DND-41 (cell line): Measurements from ENCODE around the gene TOE1.

Experiments used
- ATAC-seq: fragments of 200-7000 bp; cut with Tn5 transposase; 3 replicates; pipeline ENCODE4 v1.9.1; 2021; ENCODE audit warnings: low read depth; ENCODE audit not compliant: insufficient read depth
- DNase-seq: peaks from one replicate; pipeline ENCODE4 v3.0.0-alpha.2; 2020
- H2AFZ ChIP-seq: 2 replicates; pipeline ENCODE4 v1.6.0; 2012; ENCODE audit warnings: low read depth, low read length
- H3K27ac ChIP-seq: 2 replicates; pipeline ENCODE4 v1.5.1; 2012; ENCODE audit warnings: low read length, inconsistent platforms
- H3K27me3 ChIP-seq: fragments of 200-600 bp; sonication (generic); 2 replicates; pipeline ENCODE4 v1.6.0; 2012; ENCODE audit warnings: low read length, mild to moderate bottlenecking, inconsistent platforms; ENCODE audit not compliant: insufficient read depth, poor library complexity
- H3K36me3 ChIP-seq: 2 replicates; pipeline ENCODE4 v1.5.1; 2012; ENCODE audit warnings: low read length, inconsistent platforms; ENCODE audit not compliant: insufficient read depth
- H3K4me1 ChIP-seq: 2 replicates; pipeline ENCODE4 v1.5.1; 2012; ENCODE audit warnings: mild to moderate bottlenecking, low read length; ENCODE audit not compliant: insufficient read depth
- H3K4me2 ChIP-seq: 2 replicates; pipeline ENCODE4 v1.6.0; 2012; ENCODE audit warnings: mild to moderate bottlenecking, moderate library complexity, low read length, inconsistent platforms; ENCODE audit not compliant: insufficient read depth
- H3K4me3 ChIP-seq, 2 experiments: fragments of 200-600 bp in 1 of 2; shearing (Covaris generic) in 1 of 2; 2 replicates each; pipeline ENCODE4 v1.5.1; 2012 to 2016; ENCODE audit warnings: inconsistent platforms in 2 of 2, low read length in 2 of 2, mild to moderate bottlenecking in 2 of 2, low read depth in 1 of 2, moderate library complexity in 1 of 2
- H3K79me2 ChIP-seq: 2 replicates; pipeline ENCODE4 v1.6.0; 2012; ENCODE audit warnings: low read length, inconsistent platforms; ENCODE audit not compliant: insufficient read depth
- H3K9ac ChIP-seq: 2 replicates; pipeline ENCODE4 v1.6.0; 2012; ENCODE audit warnings: low read depth, mild to moderate bottlenecking, inconsistent platforms, low read length, moderate library complexity
- H3K9me3 ChIP-seq: 2 replicates; pipeline ENCODE4 v1.5.1; 2012; ENCODE audit warnings: low read length, moderate library complexity, mild to moderate bottlenecking, inconsistent platforms; ENCODE audit not compliant: insufficient read depth, severe bottlenecking
- H4K20me1 ChIP-seq: 2 replicates; pipeline ENCODE4 v1.6.0; 2012; ENCODE audit warnings: low read length; ENCODE audit not compliant: insufficient read depth
- EZH2 ChIP-seq: IDR thresholded peaks from 3 replicates; pipeline ENCODE4 v1.6.1; 2012; ENCODE audit warnings: borderline replicate concordance, low read depth, mild to moderate bottlenecking, moderate library complexity, low read length, inconsistent platforms; ENCODE audit not compliant: severe bottlenecking
- TF ChIP-seq, protein P1 (sequence below): IDR thresholded peaks from 2 replicates; pipeline ENCODE4 v1.5.1; 2012; ENCODE audit warnings: borderline replicate concordance, low read length, moderate library complexity, mild to moderate bottlenecking; ENCODE audit not compliant: poor library complexity, severe bottlenecking; ENCODE audit errors: extremely low read depth

TOE1 gene

DNA sequence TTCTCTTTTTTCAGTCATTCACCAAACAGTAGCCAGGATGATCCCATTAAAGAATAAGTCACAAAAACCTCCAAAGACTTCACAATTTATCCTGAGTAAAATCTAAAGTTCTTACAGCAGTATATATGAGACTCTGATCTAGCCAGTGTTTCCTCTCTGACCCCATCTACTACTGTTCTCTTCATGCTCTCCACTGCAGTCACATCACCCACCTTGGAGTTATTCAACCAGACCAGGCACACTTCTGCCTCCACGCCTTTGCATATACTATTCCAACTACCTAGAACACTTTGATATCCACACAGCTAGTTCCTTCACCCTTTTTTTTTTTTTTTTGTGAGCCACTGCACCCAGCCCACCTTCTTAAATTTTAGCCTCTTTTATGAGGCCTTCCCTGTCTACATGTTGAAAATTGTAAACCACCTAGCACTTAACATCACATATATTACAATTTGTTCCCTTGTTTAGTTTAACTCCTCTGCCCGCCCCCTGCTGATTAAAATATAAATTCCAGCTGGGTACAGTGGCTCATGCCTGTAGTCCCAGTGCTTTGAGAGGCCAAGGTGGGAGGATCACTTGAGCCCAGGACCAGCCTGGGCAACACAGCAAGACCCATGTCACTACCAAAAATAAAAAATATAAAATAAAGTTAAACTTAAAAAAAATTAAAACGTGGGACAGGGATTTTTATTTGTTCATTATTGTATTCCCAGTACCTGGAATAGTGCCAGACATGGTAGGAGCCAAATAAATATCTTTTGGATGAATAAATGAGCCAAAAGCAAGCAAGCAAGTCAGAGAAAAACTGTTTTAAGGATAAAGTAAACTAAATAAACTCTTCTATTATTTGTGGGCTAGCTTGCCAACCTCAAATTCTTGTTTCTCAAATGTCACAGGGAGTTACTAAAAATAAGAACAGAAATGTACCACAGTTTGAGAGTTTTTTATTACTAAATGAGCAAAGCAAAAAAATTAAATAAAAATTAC, 35.4 kb downstream of the TOE1 start:
- Histone ChIP-seq H3K36me3 (no peaks in the 10 kb centered on the region), H3K4me1 (no peaks in the 10 kb centered on the region), H3K4me2 (no peak overlapping the region), H3K9me3 (no peaks in the 10 kb centered on the region), H3K27ac (no peak overlapping the region), H3K4me3 (no peak overlapping the region), H3K9ac (no peak overlapping the region), H3K79me2 (no peaks in the 10 kb centered on the region), H4K20me1 (no peaks in the 10 kb centered on the region), H3K27me3 (no peaks in the 10 kb centered on the region), H2AFZ (no peak overlapping the region)
- no peak for DNase-seq
- no peak; the same call in 2 of the 3 replicates for ATAC-seq
- no peak for TF ChIP-seq EZH2
- TF ChIP-seq, protein P1, sequence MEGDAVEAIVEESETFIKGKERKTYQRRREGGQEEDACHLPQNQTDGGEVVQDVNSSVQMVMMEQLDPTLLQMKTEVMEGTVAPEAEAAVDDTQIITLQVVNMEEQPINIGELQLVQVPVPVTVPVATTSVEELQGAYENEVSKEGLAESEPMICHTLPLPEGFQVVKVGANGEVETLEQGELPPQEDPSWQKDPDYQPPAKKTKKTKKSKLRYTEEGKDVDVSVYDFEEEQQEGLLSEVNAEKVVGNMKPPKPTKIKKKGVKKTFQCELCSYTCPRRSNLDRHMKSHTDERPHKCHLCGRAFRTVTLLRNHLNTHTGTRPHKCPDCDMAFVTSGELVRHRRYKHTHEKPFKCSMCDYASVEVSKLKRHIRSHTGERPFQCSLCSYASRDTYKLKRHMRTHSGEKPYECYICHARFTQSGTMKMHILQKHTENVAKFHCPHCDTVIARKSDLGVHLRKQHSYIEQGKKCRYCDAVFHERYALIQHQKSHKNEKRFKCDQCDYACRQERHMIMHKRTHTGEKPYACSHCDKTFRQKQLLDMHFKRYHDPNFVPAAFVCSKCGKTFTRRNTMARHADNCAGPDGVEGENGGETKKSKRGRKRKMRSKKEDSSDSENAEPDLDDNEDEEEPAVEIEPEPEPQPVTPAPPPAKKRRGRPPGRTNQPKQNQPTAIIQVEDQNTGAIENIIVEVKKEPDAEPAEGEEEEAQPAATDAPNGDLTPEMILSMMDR, result no peak

DNA sequence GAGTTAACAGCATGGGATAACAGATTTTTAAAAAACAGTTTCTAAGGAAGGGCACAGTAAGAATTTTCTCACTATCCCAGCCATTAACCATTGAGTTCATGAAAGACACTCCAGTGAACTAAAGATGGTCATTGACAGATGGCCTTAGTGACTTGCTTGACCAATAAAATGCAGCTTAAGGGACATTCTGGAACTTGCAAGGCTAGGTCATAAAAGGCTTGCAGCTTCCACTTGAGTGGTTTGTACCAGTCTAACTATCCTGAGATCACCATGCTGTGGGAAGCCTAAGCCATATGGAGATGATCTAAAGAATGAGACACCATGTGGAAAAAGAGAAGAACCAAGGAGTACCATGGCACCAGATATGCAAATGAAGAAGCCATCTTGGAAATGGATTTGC, 38.2 kb downstream of the TOE1 start:
- no peaks in the 10 kb centered on the region for H3K79me2 ChIP-seq
- no peak for TF ChIP-seq EZH2
- TF ChIP-seq, protein P1, result no peak
- H3K4me3 ChIP-seq, result no peak overlapping the region
- H3K27ac ChIP-seq, result no peak overlapping the region
- no peak overlapping the region for H2AFZ ChIP-seq
- H3K4me1 ChIP-seq, result no peaks in the 10 kb centered on the region
- no peak overlapping the region for H3K9ac ChIP-seq
- DNase-seq (no peak), ATAC-seq (no peak)
- H3K36me3 ChIP-seq, result no peaks in the 10 kb centered on the region
- H3K4me2 ChIP-seq, result no peak overlapping the region
- H3K9me3 ChIP-seq, result no peaks in the 10 kb centered on the region
- no peaks in the 10 kb centered on the region for H3K27me3 ChIP-seq
- H4K20me1 ChIP-seq, result no peaks in the 10 kb centered on the region

DNA sequence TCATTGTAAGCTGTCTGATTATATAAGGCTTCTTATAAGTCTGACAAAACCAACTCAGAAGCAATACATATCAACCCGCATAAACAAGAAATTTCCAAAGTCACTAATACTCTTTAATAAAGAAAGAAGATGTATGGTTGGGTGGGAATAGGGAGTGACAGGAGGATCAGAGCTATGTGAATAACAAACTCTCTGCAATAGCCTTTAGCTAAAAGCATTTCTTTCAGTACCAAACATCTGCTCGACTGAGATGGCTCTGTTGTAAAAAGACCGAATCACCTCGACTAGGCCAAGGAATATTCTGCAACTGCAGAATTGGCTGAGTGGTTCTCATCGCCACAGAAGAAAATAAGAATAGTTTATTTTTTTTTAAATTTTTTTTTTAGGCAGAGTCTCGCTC, 39.6 kb downstream of the TOE1 start:
- Histone ChIP-seq H3K4me2 (no peak overlapping the region), H4K20me1 (no peaks in the 10 kb centered on the region), H3K4me3 (no peak overlapping the region), H3K4me1 (no peaks in the 10 kb centered on the region), H3K9me3 (no peaks in the 10 kb centered on the region), H3K36me3 (no peaks in the 10 kb centered on the region), H3K27ac (no peak overlapping the region), H2AFZ (no peak overlapping the region), H3K9ac (no peak overlapping the region), H3K27me3 (no peaks in the 10 kb centered on the region), H3K79me2 (no peaks in the 10 kb centered on the region)
- DNase-seq, result no peak
- TF ChIP-seq EZH2, result no peak
- ATAC-seq, result no peak

DNA sequence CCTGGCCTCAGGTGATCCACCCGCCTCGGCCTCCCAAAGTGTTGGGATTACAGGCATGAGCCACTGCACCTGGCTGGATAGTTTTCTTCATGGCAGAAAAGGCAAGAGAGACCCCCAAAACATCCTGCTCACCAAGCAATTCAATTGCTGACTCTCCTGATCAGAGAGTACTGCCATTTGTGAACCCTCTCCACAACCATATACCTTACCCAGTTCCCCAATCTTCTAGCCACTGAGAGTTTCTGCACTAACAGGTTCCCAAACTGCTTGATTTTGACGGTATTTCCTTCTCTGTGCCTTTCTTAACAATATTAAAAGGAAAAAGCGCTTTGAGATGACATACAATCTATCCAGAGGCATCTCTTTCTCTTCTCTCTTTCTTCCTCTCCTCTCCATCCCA, 40.2 kb downstream of the TOE1 start:
- Histone ChIP-seq H3K4me2 (no peak overlapping the region), H4K20me1 (no peaks in the 10 kb centered on the region), H3K79me2 (no peaks in the 10 kb centered on the region), H3K4me3 (no peak overlapping the region), H3K36me3 (no peaks in the 10 kb centered on the region), H3K9ac (no peak overlapping the region), H3K4me1 (no peaks in the 10 kb centered on the region), H3K9me3 (no peaks in the 10 kb centered on the region), H2AFZ (no peak overlapping the region), H3K27me3 (no peaks in the 10 kb centered on the region), H3K27ac (no peak overlapping the region)
- ATAC-seq (no peak), DNase-seq (no peak)
- TF ChIP-seq EZH2, result no peak
- TF ChIP-seq, protein P1, result no peak
